GM12872 (cell line): ENCODE measurements around the gene PHAF1.

ENCODE experiments used
- TF ChIP-seq, protein P1 (sequence below): IDR thresholded peaks from 3 replicates; pipeline ENCODE4 v1.5.1; 2011; ENCODE audit warnings: low read depth, mild to moderate bottlenecking, low read length, moderate library complexity; ENCODE audit not compliant: insufficient read depth

The PHAF1 gene

DNA sequence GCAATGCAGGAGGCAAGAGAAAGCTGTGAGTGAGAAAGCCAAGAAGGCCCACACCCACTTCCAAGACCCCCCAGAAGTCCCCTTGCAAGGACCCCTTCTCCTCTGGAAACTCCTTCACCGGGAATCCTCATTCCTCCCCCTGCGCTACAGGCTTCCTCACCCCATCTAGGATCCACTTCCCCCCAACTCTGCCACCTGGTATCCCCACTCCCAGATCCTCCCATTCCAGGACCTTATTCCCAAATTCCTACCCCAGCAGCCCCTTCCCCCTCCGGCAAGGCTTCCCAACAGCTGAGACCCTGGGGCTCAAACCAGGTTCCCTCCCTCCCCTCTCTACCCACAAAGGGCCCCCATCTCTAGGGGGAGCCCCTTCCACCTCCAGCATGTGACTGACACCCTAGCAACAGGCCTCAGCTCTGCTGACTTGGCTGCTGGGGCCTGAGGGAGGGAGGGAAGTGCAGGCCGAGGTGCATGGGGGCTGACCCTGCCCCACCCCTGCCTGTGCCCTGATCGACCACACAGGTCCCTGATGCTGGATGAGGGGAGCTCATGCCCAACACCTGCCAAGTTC, 56.9 kb downstream of the PHAF1 start:
- TF ChIP-seq, protein P1, sequence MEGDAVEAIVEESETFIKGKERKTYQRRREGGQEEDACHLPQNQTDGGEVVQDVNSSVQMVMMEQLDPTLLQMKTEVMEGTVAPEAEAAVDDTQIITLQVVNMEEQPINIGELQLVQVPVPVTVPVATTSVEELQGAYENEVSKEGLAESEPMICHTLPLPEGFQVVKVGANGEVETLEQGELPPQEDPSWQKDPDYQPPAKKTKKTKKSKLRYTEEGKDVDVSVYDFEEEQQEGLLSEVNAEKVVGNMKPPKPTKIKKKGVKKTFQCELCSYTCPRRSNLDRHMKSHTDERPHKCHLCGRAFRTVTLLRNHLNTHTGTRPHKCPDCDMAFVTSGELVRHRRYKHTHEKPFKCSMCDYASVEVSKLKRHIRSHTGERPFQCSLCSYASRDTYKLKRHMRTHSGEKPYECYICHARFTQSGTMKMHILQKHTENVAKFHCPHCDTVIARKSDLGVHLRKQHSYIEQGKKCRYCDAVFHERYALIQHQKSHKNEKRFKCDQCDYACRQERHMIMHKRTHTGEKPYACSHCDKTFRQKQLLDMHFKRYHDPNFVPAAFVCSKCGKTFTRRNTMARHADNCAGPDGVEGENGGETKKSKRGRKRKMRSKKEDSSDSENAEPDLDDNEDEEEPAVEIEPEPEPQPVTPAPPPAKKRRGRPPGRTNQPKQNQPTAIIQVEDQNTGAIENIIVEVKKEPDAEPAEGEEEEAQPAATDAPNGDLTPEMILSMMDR: no peak

DNA sequence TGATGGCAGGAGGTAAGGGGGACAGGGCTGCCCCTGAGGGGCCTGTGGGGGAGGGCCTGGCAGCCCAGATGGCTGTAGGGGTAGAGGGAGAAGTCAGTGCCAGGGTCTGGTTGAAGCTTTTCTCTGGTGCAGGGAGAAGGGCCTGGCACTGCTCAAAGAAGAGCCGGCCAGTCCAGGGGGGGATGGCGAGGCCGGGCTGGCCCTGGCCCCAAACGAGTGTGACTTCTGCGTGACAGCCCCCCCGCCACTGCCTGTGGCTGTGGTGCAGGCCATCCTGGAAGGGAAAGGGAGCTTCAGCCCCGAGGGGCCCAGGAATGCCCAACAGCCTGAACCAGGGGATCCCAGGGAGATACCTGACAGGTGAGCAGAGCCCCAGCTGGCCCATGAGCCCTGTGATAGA, 57.8 kb downstream of the PHAF1 start:
- TF ChIP-seq, protein P1: no peak

DNA sequence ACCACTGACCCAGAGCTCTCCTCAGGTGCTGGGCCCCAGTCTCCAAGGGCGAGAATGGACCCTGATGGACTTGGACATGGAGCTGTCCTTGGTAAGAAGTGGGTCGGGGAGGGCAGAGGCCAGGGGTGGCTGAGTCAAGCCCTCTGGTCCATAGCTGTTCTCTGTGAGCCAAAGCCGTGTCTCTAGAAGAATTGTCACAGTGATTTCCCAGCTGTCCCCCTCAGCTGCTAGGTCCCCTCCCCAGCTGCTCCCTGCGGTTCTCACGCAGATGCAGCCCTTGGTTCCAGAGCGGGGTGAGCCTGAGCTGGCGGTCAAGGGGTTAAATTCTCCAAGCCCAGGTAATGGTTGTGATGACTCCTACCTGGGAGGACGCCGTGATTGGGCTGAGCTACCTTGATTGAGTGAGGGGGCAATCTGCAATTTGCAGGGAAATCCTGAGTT, 59.3 kb downstream of the PHAF1 start:
- TF ChIP-seq, protein P1: no peak

DNA sequence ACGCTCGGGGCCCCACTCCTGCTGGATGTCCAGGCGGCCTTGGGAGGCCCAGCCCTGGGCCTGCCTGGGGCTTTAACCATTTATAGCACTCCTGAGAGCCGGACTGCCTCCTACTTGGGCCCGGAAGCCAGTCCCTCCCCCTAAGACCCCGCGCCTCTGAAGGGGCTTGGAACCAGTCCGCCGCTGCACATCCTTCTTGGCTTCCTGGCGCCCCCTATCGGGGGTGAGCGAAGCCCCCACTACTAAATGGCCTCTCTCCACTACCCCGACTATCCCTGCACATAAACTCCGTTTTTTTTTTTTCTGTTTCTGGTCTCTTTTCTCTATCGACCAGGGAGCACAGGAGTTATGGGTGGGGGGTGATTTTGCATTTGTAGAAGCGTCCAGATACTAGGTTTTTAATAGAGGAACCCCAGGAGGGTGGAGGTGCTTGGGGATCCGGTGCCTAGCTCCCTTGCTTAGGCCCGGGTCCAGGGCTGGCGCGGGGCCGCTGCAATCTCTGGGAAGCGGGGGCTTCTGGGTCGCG, 60.0 kb downstream of the PHAF1 start:
- TF ChIP-seq, protein P1: peak; percentile 86

DNA sequence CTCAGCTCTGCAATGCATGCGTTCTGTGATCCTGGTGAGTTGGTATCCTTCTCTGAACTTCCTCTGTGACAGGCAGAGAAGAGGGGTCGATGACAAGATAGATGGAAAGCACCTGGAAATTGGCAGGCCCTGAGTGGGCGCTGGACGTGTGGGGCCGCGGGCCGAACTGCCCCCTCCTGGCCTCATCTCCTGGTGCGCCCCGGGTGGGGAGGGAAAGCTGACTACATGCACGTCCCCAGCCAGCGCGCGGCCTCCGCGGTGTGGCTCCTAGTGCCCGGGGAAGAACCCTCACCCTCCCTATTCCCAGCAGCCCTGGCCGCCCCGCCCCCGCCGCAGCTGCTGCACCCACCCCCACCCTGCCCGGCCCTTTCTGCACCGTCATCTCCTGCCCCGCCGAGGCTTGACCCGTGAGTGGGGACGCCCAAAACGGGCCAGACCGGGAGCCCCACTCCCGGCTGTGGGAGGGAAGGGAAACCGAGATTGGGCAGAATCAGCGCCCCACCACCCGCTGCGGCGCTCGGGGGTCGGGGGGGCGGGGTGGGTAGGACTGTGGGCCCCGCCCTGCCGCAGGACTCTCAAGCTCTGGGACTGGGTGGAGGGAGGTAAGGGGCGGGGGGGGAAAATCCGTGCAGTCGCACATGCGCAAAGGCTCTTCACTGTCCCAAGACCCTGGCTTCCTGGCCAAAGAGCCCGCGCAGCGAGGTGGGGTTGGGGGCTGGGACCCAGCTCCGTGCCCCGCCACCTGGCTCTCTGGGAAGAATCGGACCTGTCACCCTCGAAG, 60.6 kb downstream of the PHAF1 start, which contains the start of gene NOL3:
NOL3 (plus strand) TSS at position 371 of the 781 bp plus-strand sequence.
- TF ChIP-seq, protein P1: no peak

DNA sequence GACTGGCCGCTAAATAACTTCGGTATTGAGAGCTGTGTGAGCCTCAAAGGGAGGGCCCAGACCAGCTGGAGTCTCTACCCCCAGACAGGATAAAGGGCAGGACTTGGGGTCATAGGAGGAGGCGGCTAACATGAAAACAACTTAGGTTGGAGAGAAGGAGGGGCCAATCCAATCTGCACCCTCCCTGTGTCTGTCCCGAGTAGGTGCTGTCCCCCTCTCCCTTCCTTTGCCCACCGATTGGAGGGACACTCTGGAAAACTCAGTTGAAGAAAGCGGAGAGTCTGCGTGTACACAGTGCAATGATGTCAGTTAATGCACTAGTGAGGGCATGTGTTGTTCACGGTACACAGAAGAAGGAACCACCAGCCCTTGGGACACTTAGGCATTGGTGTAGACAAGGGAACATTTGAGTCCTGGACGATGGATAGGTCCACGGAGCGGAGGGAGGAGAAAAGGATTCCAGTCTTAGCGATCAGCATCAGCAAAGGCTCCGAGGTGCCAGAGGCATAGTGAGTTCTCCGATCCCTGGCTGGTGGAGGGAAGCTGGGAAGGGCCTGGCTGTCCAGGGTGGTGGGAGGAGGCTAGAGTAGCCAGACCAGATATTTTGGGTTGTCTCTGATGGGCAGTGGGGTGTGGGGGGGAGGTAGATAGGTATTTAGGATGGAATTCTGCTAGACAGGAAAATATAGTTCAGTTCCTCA, 61.4 kb downstream of the PHAF1 start:
- TF ChIP-seq, protein P1: no peak

DNA sequence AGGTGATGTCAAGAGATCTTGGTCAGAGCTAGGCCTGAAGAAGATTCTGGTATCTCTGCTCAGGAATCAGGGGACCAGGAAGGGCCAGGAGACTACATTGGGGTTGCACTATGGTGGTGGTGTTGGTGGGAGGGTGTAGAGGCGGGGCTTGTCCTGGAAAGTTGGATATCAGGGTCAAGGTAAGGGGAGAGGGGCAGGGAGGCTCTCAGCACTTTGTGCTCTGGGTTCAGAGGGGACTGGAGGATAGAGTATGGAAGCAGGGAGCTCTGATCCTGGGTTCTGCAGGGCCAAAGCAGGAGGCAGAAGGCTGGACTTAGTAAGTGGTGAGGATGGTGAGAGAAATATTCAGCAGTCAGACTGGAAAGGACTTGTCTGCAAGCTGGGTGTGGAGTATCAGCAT, 63.6 kb downstream of the PHAF1 start:
- TF ChIP-seq, protein P1: no peak
